Neural cell (in vitro differentiated cells): ENCODE data around the gene ANKS1B. TPM values are rescaled to one million over a fixed set of nuclear protein-coding genes. Genes with fewer than 3 reads are reported as not detected.

Experiments used
- H2AFZ ChIP-seq: fragments of 200-600, 300-800 bp; sonication (generic), shearing (Covaris generic); 2 replicates; pipeline ENCODE4 v1.6.0; 2014; ENCODE audit warnings: low read depth, mild to moderate bottlenecking, antibody characterized with exemption, low read length, moderate library complexity
- H3F3A ChIP-seq: fragments of 200-600 bp; shearing (Covaris generic); 2 replicates; pipeline ENCODE4 v1.6.1; 2016; ENCODE audit warnings: mild to moderate bottlenecking, moderate library complexity, mixed read lengths, antibody characterized with exemption, low read length; ENCODE audit not compliant: insufficient read depth, poor library complexity, severe bottlenecking
- H3K27ac ChIP-seq: fragments of 200-600, 300-800 bp; sonication (generic), shearing (Covaris generic); 2 replicates; pipeline ENCODE4 v1.5.1; 2014; ENCODE audit warnings: mild to moderate bottlenecking, low read length, moderate library complexity
- H3K27me3 ChIP-seq: fragments of 300-800, 200-600 bp; sonication (generic), shearing (Covaris generic); 2 replicates; pipeline ENCODE4 v1.6.0; 2014; ENCODE audit warnings: mild to moderate bottlenecking, low read depth, low read length, moderate library complexity; ENCODE audit not compliant: insufficient read depth
- H3K36me3 ChIP-seq: fragments of 300-800, 200-600 bp; sonication (generic), shearing (Covaris generic); 2 replicates; pipeline ENCODE4 v1.5.1; 2014; ENCODE audit warnings: mild to moderate bottlenecking, antibody characterized with exemption, low read length, moderate library complexity; ENCODE audit not compliant: insufficient read depth
- H3K4me2 ChIP-seq: fragments of 300-800, 200-600 bp; sonication (generic), shearing (Covaris generic); 2 replicates; pipeline ENCODE4 v1.6.0; 2014; ENCODE audit warnings: mild to moderate bottlenecking, low read length
- H3K4me3 ChIP-seq: fragments of 300-800, 200-600 bp; sonication (generic), shearing (Covaris generic); 2 replicates; pipeline ENCODE4 v1.5.1; 2014; ENCODE audit warnings: mild to moderate bottlenecking, low read length, moderate library complexity
- H3K79me2 ChIP-seq: fragments of 200-600 bp; shearing (Covaris generic); replicated peaks from 2 replicates; pipeline ENCODE4 v1.6.0; 2014; ENCODE audit warnings: mild to moderate bottlenecking, low read length, moderate library complexity; ENCODE audit not compliant: insufficient read depth
- H3K9ac ChIP-seq: fragments of 300-800, 200-600 bp; sonication (generic), shearing (Covaris generic); 2 replicates; pipeline ENCODE4 v1.6.1; 2016; ENCODE audit warnings: mild to moderate bottlenecking, low read length, mixed read lengths
- H3K9me2 ChIP-seq: fragments of 200-600 bp; shearing (Covaris generic); 2 replicates; pipeline ENCODE4 v1.6.1; 2016; ENCODE audit warnings: mild to moderate bottlenecking, low read length, mixed read lengths; ENCODE audit not compliant: insufficient read depth
- H3K9me3 ChIP-seq: fragments of 200-600, 300-800 bp; sonication (generic), shearing (Covaris generic); 2 replicates; pipeline ENCODE4 v1.6.1; 2016; ENCODE audit warnings: mild to moderate bottlenecking, mixed run types, low read length, moderate library complexity, mixed read lengths
- H4K20me1 ChIP-seq: fragments of 200-600 bp; shearing (Covaris generic); 2 replicates; pipeline ENCODE4 v1.6.1; 2016; ENCODE audit warnings: mild to moderate bottlenecking, mixed run types; ENCODE audit not compliant: insufficient read depth
- EP300 ChIP-seq: fragments of 450-650 bp; conservative IDR thresholded peaks from 2 replicates; pipeline ENCODE4 v1.6.1; 2014; ENCODE audit warnings: antibody characterized with exemption, mild to moderate bottlenecking, moderate library complexity; ENCODE audit not compliant: poor library complexity, severe bottlenecking
- EZH2 ChIP-seq: fragments of 200-600, 300-800 bp; shearing (Covaris generic), sonication (generic); IDR thresholded peaks from 2 replicates; pipeline ENCODE4 v1.6.1; 2014; ENCODE audit warnings: antibody characterized with exemption, low read length, borderline replicate concordance, mild to moderate bottlenecking; ENCODE audit not compliant: insufficient read depth, poor library complexity, severe bottlenecking
- MXI1 ChIP-seq: fragments of 450-650 bp; conservative IDR thresholded peaks from 2 replicates; pipeline ENCODE4 v1.6.1; 2014; ENCODE audit warnings: antibody characterized with exemption, mild to moderate bottlenecking; ENCODE audit not compliant: poor library complexity, severe bottlenecking
- POLR2AphosphoS5 ChIP-seq: IDR thresholded peaks from 2 replicates; pipeline ENCODE4 v1.6.1; 2012
- RAD21 ChIP-seq: fragments of 450-650 bp; conservative IDR thresholded peaks from 2 replicates; pipeline ENCODE4 v1.6.1; 2014; ENCODE audit warnings: antibody characterized with exemption, mild to moderate bottlenecking, moderate library complexity
- REST ChIP-seq: IDR thresholded peaks from 2 replicates; pipeline ENCODE4 v1.6.1; 2012; ENCODE audit warnings: borderline replicate concordance
- SMC3 ChIP-seq: fragments of 450-650 bp; conservative IDR thresholded peaks from 2 replicates; pipeline ENCODE4 v1.6.1; 2014; ENCODE audit warnings: antibody characterized with exemption, mild to moderate bottlenecking, moderate library complexity; ENCODE audit not compliant: poor library complexity
- TAF1 ChIP-seq: IDR thresholded peaks from 2 replicates; pipeline ENCODE4 v1.6.1; 2012; ENCODE audit warnings: low read depth
- polyA plus RNA-seq: library from polyadenylated mRNA; depleted of rRNA; stranded (reverse); fragments of >200 nt; gene quantifications from 2 replicates; pipeline ENCODE4 v1.2.3, GENCODE V29; 2014
- TF ChIP-seq, protein P1 (sequence below): fragments of 450-650 bp; IDR thresholded peaks from 2 replicates; pipeline ENCODE4 v1.5.1; 2014; ENCODE audit warnings: antibody characterized with exemption, mild to moderate bottlenecking, moderate library complexity; ENCODE audit not compliant: poor library complexity, severe bottlenecking

Gene ANKS1B
- polyA plus RNA-seq, 1 donor from 2014 or later, result 65.6 TPM

DNA sequence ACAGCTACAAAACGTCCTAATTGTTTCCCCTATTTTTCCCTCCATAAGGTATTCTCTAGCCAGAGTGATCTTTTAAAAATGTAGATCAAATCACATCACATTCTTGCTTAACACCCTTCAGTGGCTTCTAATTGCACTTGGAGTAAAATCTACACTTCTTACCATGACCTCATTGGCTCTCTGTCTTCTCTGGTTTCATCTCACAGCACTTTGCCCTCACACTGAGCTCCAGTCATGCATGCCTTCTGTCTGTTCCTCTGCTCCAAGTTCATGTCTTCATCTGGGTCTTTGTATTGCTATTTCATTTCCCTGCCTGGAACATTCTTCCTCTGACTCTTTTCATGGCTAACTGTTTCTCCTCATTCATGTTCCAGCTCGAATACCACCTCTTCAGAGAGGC lies 557.6 kb downstream of the ANKS1B start:
- H3K4me2 ChIP-seq, result no peak overlapping the region
- H3K9me3 ChIP-seq, result no peaks in the 10 kb centered on the region
- H3K27ac ChIP-seq, result no peak overlapping the region
- H3K36me3 ChIP-seq, result no peaks in the 10 kb centered on the region
- no peaks in the 10 kb centered on the region for H4K20me1 ChIP-seq
- H3K9me2 ChIP-seq, result no peaks in the 10 kb centered on the region
- no peaks in the 10 kb centered on the region for H3K27me3 ChIP-seq
- no peaks in the 10 kb centered on the region for H3K79me2 ChIP-seq
- H3K4me3 ChIP-seq, result no peak overlapping the region
- H3F3A ChIP-seq, result no peaks in the 10 kb centered on the region
- TF ChIP-seq MXI1 (no peak), EP300 (no peak), SMC3 (no peak), RAD21 (no peak), TAF1 (no peak), POLR2AphosphoS5 (no peak), REST (no peak), EZH2 (no peak)
- TF ChIP-seq, protein P1, sequence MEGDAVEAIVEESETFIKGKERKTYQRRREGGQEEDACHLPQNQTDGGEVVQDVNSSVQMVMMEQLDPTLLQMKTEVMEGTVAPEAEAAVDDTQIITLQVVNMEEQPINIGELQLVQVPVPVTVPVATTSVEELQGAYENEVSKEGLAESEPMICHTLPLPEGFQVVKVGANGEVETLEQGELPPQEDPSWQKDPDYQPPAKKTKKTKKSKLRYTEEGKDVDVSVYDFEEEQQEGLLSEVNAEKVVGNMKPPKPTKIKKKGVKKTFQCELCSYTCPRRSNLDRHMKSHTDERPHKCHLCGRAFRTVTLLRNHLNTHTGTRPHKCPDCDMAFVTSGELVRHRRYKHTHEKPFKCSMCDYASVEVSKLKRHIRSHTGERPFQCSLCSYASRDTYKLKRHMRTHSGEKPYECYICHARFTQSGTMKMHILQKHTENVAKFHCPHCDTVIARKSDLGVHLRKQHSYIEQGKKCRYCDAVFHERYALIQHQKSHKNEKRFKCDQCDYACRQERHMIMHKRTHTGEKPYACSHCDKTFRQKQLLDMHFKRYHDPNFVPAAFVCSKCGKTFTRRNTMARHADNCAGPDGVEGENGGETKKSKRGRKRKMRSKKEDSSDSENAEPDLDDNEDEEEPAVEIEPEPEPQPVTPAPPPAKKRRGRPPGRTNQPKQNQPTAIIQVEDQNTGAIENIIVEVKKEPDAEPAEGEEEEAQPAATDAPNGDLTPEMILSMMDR, result no peak
- H2AFZ ChIP-seq, result no peak overlapping the region
- H3K9ac ChIP-seq, result no peak overlapping the region

DNA sequence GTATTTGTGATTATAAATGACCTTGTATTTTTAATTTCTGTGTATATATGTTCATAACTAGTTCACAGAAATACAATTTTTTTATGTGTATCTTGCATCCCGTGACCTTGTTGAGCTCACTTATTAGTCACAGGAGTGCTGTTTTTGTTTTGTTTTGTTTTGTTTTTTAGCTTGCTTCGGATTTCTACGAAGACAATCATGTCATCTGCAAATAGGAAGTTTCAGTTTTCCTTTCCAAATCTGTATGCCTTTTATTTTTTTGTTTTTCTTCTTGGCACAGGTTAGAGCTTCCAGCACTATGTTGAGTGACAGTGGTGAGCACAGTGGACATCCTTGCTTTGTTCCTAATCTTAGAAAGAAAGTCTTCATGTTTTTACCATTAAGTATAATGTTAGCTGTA lies 566.4 kb downstream of the ANKS1B start:
- Histone ChIP-seq H3K4me3 (no peak overlapping the region), H3K27me3 (no peaks in the 10 kb centered on the region), H2AFZ (no peak overlapping the region), H4K20me1 (no peaks in the 10 kb centered on the region), H3K79me2 (no peaks in the 10 kb centered on the region), H3K27ac (no peak overlapping the region), H3K9me3 (no peaks in the 10 kb centered on the region), H3F3A (no peaks in the 10 kb centered on the region), H3K36me3 (no peaks in the 10 kb centered on the region), H3K4me2 (no peak overlapping the region), H3K9me2 (no peaks in the 10 kb centered on the region), H3K9ac (no peak overlapping the region)
- TF ChIP-seq SMC3 (no peak), MXI1 (no peak), RAD21 (no peak), EZH2 (no peak), TAF1 (no peak), REST (no peak), EP300 (no peak), POLR2AphosphoS5 (no peak)
- TF ChIP-seq, protein P1, result no peak
